ENCODE measurements around the gene ALKAL2.

The ALKAL2 gene

DNA sequence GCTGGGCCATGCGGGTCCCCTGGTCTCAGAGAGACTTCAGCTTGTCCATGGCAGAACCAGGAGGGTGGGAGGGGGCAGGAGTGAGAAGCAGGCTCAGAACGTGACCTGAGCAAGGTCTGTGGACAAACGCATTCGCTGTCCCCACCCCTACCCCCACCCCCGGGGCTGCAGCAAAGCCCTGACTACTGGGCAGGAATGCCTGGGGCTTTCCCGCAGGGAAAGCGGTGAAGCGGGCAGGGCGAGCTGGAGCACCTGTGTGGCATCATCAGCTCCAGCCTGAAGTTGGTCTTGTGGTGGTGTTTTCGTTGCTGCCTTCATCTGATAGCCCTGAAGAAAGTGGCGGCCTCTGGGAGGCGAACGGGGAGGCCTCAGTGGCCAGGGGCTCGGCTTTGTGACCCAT is 26.1 kb upstream of the ALKAL2 start:
- no peak for DNase-seq (ENCODE audit: low spot score)
- TF ChIP-seq, protein P1, sequence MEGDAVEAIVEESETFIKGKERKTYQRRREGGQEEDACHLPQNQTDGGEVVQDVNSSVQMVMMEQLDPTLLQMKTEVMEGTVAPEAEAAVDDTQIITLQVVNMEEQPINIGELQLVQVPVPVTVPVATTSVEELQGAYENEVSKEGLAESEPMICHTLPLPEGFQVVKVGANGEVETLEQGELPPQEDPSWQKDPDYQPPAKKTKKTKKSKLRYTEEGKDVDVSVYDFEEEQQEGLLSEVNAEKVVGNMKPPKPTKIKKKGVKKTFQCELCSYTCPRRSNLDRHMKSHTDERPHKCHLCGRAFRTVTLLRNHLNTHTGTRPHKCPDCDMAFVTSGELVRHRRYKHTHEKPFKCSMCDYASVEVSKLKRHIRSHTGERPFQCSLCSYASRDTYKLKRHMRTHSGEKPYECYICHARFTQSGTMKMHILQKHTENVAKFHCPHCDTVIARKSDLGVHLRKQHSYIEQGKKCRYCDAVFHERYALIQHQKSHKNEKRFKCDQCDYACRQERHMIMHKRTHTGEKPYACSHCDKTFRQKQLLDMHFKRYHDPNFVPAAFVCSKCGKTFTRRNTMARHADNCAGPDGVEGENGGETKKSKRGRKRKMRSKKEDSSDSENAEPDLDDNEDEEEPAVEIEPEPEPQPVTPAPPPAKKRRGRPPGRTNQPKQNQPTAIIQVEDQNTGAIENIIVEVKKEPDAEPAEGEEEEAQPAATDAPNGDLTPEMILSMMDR (IDR thresholded peaks at IDR 0.05; ENCODE audit: borderline replicate concordance, control extremely low read depth, extremely low read depth, insufficient read depth, missing control alignments), result no peak
- in situ Hi-C loops (cut with MboI; ENCODE audit: low sequenced_read_pairs, unreplicated experiment), result no loop called here

DNA sequence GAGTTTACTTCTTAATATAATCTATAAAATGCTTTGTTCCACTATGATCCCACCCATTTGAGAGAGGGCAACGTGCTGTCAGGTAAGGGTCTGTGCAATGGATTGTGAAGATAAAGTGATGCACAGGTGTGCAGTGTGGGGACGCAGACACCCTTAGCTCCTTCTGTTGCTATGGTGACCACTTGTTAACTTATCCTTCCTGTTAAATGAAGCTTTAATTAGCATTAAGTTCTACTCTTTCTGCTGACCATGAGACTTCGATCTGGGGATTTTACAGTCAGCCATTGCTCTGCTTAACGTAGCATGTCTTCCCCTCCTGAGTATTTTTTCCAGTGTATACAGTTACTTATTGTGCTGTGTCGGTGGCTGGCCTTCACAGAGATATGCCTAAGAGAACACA is 23.1 kb upstream of the ALKAL2 start:
- TF ChIP-seq, protein P1 (IDR thresholded peaks at IDR 0.05; ENCODE audit: borderline replicate concordance, control extremely low read depth, extremely low read depth, insufficient read depth, missing control alignments), result no peak
- in situ Hi-C loops (cut with MboI; ENCODE audit: low sequenced_read_pairs, unreplicated experiment), result no loop called here
- DNase-seq (ENCODE audit: low spot score), result no peak

DNA sequence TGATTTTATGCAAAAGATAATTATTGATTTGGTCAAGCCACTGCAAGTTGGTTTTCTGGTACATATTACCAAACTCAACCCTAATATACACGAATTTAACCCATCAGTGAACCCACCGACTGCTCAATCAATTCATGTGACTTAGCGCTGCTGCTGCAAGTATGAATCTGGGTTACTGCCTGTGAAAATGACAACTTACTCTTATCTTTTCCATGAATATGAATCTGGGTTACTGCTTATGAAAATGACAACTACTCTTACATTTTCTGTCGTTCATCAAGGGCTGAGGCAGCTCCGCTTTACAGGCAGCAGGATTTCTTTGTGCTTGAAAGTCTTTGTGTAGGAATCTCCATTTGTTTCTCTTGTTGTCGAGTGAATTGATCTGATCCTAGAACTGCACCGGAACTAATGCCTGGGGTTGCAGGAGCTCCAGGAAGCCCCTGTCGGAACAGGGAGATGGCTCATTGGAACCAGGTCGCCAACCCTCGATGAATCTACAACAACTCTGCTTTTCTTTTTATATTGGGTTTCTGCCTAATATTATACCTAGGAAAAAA is 22.1 kb upstream of the ALKAL2 start:
- TF ChIP-seq, protein P1 (IDR thresholded peaks at IDR 0.05; ENCODE audit: borderline replicate concordance, control extremely low read depth, extremely low read depth, insufficient read depth, missing control alignments), result no peak
- no peak for DNase-seq (ENCODE audit: low spot score)
- in situ Hi-C loops (cut with MboI; ENCODE audit: low sequenced_read_pairs, unreplicated experiment), result no loop called here

DNA sequence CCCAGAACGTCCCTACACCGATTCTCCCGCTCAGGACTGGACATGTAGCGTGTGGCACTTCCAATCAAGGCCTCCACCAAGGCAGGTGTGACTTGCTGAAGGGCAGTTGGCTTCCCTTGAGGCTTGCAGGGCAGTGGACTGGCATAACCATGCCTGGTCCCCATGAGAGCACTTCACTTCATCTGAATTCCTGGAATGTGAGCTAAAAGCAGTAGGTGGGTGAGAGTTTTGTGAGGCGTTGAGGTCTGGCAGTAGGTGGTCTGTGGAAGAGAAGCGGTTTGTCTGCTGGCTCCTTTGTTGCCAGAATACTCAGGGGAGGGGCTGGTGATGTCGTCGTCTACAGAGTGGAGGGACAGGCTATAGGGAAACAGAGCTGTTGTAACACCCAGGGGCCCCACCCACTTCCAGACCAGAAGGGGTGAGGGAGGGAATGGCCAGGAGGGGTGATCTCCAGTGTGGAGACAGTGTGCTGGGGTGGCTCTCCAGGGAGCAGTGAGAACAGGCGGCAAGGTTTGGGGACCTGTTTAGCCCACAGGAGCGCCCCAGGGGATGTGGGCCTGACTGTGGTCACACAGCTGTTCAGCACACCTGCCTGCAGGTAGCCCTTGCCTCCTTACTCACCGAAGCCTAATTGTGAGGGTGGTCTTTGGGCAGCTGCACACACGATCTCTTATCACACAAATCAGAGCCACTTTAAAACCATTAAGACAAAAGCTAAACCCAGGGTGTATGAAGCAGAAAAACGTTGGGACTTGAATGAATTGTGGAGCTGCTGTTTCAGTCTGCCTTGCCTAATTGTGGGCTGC is 21.5 kb upstream of the ALKAL2 start:
- in situ Hi-C loops (cut with MboI; ENCODE audit: low sequenced_read_pairs, unreplicated experiment), result no loop called here
- TF ChIP-seq, protein P1 (IDR thresholded peaks at IDR 0.05; ENCODE audit: borderline replicate concordance, control extremely low read depth, extremely low read depth, insufficient read depth, missing control alignments), result no peak
- DNase-seq (ENCODE audit: low spot score), result no peak

DNA sequence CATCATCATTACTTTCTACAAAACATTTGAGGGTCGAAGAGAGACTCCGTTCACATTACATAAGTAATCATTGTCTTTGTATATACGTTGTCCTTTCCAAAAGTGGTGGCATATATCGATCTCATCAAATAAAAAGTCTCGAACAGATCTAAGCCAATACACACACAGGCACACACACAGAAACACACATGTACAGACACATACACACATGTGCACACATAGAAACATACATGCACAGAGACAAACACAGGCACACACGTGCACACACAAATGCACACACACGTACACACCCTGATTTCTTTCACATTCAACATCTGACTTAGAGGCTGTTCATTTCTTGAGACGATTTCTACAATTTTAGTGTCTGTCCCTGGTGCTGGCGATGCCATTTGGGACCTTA is 17.5 kb upstream of the ALKAL2 start:
- in situ Hi-C loops (cut with MboI; ENCODE audit: low sequenced_read_pairs, unreplicated experiment), result no loop called here
- TF ChIP-seq, protein P1 (IDR thresholded peaks at IDR 0.05; ENCODE audit: borderline replicate concordance, control extremely low read depth, extremely low read depth, insufficient read depth, missing control alignments), result no peak
- no peak for DNase-seq (ENCODE audit: low spot score)

DNA sequence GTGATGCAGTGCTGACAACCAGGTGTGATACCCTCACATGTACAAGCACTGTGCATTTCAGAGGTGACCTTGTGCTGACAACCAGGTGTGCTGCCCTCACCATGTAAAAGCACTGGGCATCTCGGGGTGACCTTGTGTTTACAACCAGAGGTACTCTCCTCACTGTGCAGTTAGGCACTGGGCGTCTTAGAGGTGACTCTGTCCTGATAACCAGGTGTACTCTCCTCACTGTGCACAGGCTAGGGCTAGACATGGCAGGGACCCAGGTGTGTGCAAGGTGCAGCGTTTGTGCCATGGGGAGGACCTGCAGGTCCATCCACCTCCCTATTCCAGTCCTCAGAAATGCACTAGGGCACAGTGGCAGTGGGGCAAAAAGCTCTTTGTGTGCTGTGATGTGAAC is 8.5 kb upstream of the ALKAL2 start:
- TF ChIP-seq, protein P1 (IDR thresholded peaks at IDR 0.05; ENCODE audit: borderline replicate concordance, control extremely low read depth, extremely low read depth, insufficient read depth, missing control alignments), result no peak
- DNase-seq (ENCODE audit: low spot score), result no peak
- in situ Hi-C loops (cut with MboI; ENCODE audit: low sequenced_read_pairs, unreplicated experiment), result no loop called here
